Stimulated activated naive CD4-positive, alpha-beta T cell treated with Interleukin-2 at 50 U/mL for 16 hours (primary cell): ENCODE measurements around the gene UBE2D4.
"Not testable (repeated sequence)": the region's sequence is repeated elsewhere in the genome, so short reads cannot be mapped to it uniquely, and the experiment has no call there.

Experiments
- DNase-seq: peaks from one replicate; lab custom pipeline; 2025; lab: John Stamatoyannopoulos, UW

UBE2D4 gene

GRCh38 chr7:43914795-43915194 is 11.4 kb upstream of the UBE2D4 start:
- DNase-seq = no peak

GRCh38 chr7:43915907-43916306 is 10.3 kb upstream of the UBE2D4 start:
- DNase-seq = no peak

GRCh38 chr7:43921423-43921822 is 4.8 kb upstream of the UBE2D4 start:
- DNase-seq = no peak

- DNase-seq = no peak
Measured at GRCh38 chr7:43922726-43923125, 3.5 kb upstream of the UBE2D4 start.

DNA sequence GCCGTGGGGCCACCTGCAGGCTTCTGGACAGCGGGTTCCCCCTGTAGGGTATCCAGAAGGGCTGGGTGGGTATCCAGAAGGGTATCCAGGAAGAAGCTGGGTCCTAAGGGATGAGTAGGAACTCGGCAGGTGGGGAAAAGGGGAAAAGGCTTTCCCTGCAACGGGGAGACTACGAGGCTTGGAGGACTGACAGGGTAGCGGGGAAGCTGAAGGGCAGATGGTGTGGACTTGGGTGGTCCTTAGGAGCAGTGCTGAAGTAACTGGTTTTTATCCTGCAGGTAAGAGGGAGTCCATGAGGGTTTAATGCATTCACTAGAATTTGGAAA is 525 bp downstream of the UBE2D4 start:
- DNase-seq = no peak

- DNase-seq = no peak
Measured at GRCh38 chr7:43927810-43928209, 1.6 kb downstream of the UBE2D4 start.

DNA sequence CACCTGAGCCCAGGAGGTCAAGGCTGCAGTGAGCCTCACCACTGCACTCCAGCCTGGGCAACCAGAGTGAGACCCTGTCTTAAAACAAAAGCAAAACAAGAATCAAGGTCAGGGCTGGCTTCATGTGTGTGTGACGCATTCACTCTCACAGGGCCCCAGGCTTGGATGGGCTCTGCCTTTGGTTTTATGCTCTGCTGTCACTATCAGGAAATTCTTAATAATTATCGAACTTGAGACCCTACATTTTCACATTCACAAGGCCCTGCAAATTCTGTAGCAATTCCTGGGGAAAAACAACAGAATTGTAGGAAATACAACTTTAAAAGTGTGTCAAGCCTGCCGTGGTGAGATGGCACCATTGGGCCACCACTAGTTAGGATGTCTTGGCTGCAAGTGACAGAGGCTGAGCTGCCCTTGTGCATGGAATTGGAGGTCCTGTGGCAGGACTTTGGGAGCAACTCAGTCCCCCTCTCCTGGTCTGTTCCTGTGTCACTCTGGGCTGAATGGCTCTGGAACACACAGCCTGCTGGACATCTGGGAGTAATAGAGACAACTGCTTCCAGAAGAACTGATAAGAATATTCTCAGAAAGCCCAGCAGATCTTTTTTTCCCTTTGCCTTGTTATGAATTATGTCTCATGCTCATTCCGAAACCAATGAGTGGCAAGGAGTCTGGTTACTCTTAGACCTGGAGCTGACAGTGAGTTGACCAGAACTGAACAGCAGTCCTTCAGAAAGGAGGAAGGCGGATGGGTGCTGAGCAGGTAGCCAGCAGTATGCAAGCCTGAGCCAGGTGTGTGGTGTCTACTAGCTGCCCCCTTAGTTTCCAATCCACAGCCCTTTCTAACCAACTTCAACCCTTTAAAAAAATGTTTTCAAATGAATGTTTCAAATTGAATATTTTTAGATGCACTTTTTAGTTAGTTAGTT is 3.6 kb downstream of the UBE2D4 start:
- DNase-seq = no peak

GRCh38 chr7:43931346-43931745 is 5.1 kb downstream of the UBE2D4 start:
- DNase-seq = no peak

GRCh38 chr7:43933902-43934560 is 7.8 kb downstream of the UBE2D4 start:
- DNase-seq = no peak

DNA sequence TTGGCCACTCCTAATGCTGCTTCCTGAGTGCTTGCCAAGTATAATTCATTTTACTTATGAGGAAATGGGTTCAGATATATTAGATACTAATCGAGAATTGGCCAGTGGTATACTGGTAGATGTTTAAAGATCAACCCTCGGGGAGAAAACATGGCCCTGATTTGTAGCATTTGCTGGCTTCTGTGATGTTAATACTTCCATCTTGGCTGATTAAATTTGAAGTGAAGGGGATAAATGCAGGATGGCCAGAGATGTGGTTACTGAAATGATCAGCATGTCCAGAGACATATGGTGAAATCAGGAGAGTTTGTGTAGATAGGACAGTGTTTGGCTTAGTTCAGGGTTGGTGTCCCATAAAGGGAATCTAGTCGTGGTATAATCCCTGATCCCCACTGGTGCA is 11.2 kb downstream of the UBE2D4 start:
- no peak for DNase-seq

- DNase-seq = no peak
Measured at GRCh38 chr7:43938892-43939482, 12.8 kb downstream of the UBE2D4 start.

DNA sequence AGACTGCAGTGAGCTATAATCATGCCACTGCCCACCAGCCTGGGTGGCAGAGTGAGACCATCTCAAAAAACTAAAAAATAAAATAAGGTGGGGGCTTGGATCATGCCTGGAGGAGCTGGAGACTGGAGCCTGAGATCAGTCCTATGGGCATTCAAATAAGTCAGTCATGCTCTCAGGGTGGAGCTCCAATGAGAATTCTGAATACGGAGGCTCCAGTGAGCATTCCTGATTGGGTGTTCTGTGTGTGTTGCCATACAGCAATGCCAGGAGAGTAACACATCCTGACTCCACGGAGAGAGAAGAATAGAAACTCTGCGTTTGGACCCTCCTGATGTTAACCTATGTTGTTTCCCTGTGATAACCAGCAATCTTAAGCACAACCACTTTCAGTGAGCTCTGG is 16.0 kb downstream of the UBE2D4 start:
- no peak for DNase-seq

DNA sequence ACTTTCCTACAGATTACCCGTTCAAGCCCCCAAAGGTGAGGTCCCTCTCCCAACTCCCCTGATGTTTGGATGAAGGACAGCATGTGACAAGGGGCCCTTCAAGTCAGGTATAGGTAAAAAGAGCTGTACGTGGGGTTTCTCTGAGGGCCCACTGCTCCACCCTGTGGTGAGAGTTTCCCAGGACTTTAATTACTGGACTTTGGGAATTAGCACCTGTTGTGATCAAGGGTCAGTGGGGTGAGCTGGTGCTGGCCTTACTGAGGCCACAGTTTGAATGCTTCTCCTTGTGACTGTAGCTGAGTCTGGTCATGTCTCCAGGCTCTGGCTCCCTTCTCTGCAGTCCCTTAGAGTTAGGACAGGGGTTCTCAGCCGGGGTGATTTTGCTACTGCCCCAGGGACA is 16.8 kb downstream of the UBE2D4 start:
- DNase-seq = no peak

DNA sequence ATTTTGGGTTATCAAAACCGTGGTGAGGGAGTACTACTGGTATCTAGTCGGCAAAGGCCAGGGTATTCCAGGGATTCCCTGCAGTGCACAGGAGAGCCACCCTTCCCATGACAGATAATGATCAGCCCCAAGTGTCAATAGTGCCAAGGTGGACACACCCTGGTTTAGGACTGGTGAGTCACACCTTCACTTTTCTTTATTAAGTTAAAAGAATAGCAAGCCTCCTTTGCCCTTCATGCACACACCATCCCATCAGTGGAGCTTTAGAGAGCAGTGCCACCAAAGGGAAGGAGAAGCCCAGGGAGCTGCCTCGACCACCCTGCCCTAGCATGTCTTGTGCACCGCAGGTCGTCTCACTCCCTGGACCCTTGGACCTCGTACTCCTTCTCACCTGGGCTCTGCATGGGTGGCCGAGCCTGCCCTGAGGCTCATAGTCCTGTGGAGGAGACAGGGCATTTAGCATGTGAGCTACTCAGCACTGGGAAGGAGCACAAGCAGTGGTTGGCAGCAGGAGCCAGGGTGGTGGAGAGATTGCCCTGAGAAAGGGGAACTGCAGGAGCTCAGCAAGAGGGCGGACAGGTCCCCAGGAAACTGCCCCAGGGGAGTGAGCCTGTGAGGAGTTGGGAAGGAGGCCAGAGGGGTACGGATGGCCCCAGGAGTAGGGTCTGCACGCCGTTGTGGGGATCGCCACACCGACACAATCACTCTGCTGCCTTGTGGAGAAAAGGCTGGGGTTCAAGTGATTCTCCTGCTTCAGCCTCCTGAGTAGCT is 17.4 kb downstream of the UBE2D4 start:
- no peak for DNase-seq

GRCh38 chr7:43944286-43944685 is 18.1 kb downstream of the UBE2D4 start:
- DNase-seq = no peak

- no peak for DNase-seq
Measured at GRCh38 chr7:43952028-43952427, 25.8 kb downstream of the UBE2D4 start.

DNA sequence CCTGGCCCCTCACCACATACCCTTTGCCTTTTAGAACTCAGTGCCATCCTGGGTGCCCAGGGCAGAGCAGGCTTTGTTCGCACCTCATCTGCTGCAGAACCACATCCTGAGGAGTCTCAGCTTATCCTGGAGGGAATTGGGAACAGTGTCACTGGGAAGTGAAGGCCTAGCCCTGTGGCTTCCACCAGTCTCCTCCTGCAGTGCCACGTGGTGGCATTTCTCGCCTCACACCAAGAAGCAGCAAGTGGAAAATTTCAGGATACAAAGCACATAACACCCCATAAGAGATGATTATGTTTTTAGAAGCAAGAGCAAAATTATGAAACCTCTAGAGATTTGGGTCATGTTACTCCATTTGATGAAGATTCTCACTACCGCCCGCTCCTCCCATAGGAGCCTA is 26.8 kb downstream of the UBE2D4 start:
- DNase-seq = no peak

- DNase-seq = no peak
Measured at GRCh38 chr7:43954524-43955228, 28.4 kb downstream of the UBE2D4 start.

GRCh38 chr7:43956027-43956426 is 29.8 kb downstream of the UBE2D4 start:
- no peak for DNase-seq

- no peak for DNase-seq
Measured at GRCh38 chr7:43960933-43961332, 34.7 kb downstream of the UBE2D4 start.

DNA sequence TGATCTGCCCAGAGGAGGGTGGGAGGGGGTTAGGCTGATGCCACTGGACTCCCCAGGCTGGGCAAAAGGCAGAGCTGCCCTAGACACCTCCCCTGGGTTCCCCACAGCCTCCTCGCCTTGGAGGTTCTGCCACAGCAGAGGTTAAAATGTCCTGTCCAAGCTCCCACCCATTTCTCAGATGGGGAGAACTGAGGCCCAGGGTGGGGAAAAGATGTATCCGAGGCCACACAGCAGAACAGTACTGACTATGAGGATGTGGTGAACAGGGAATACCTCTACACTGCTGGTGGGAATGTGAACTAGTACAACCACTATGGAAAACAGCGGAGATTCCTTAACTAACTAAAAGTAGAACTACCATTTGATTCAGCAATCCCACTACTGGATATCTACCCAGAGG is 40.2 kb downstream of the UBE2D4 start:
- DNase-seq = not testable (repeated sequence)
